Measurements from ENCODE around the gene STIM2. TPM values are rescaled to one million over a fixed set of nuclear protein-coding genes. Genes with fewer than 3 reads are reported as not detected.

The STIM2 gene
- polyA plus RNA-seq, 1 donor (not counting 4 experiments of a cell fraction or from before 2014, with no cell fraction given) = 20.7 TPM

- H3K4me3 ChIP-seq (ENCODE audit: control insufficient read depth in 2 of 3, extremely low read depth in 1 of 3, insufficient read depth in 2 of 3, low read depth in 1 of 3, low read length in 3 of 3) = no peak overlapping the region
- no peak overlapping the region for H3K9ac ChIP-seq (ENCODE audit: control insufficient read depth, extremely low read depth, insufficient read depth, low read length)
- no peaks in the 10 kb centered on the region for H3K79me2 ChIP-seq (ENCODE audit: control insufficient read depth, insufficient read depth, low read length)
- H3K36me3 ChIP-seq (ENCODE audit: control insufficient read depth in 2 of 2, extremely low read depth in 1 of 2, insufficient read depth in 2 of 2, low read length in 2 of 2) = no peaks in the 10 kb centered on the region
- no peak overlapping the region for H3K27ac ChIP-seq (ENCODE audit: control insufficient read depth, insufficient read depth, low read length)
- DNase-seq (ENCODE audit: low read depth, low spot score) (no peak), FAIRE-seq (no peak)
- TF ChIP-seq CTCF (optimal IDR thresholded peaks at IDR 0.05 in 1 of 3, IDR thresholded peaks at IDR 0.05 in 1 of 3, conservative IDR thresholded peaks at IDR 0.05 in 1 of 3; ENCODE audit: extremely low read depth in 1 of 3, insufficient read depth in 2 of 3, low read length in 3 of 3) (no peak), EZH2 (IDR thresholded peaks at IDR 0.05; ENCODE audit: low read length) (no peak)
- no peaks in the 10 kb centered on the region for H3K9me3 ChIP-seq (ENCODE audit: control insufficient read depth, low read depth, low read length)
- H3K4me2 ChIP-seq (ENCODE audit: control insufficient read depth, extremely low read depth, insufficient read depth, low read depth, low read length) = no peak overlapping the region
- no peaks in the 10 kb centered on the region for H3K9me1 ChIP-seq (ENCODE audit: control insufficient read depth, extremely low read depth, insufficient read depth, low read length)
- H4K20me1 ChIP-seq (ENCODE audit: control insufficient read depth, extremely low read depth, insufficient read depth, low read length) = no peaks in the 10 kb centered on the region
- no peaks in the 10 kb centered on the region for H3K4me1 ChIP-seq (ENCODE audit: control insufficient read depth, extremely low read depth, insufficient read depth, low read length)
- dilution Hi-C loops (cut with MboI; ENCODE audit: extremely low pct_ligation_motif_present, low sequenced_read_pairs) = no loop called here
- H3K27me3 ChIP-seq (ENCODE audit: control insufficient read depth, extremely low read depth, insufficient read depth, low read length) = no peaks in the 10 kb centered on the region
- H2AFZ ChIP-seq (ENCODE audit: control insufficient read depth, low read length) = no peak overlapping the region
Observed at GRCh38 chr4:27023366-27023765, 162.7 kb downstream of the STIM2 start.

GRCh38 chr4:27024805-27025204, 164.2 kb downstream of the STIM2 start:
- Histone ChIP-seq H3K9ac (ENCODE audit: control insufficient read depth, extremely low read depth, insufficient read depth, low read length) (no peak overlapping the region), H3K27ac (ENCODE audit: control insufficient read depth, insufficient read depth, low read length) (no peak overlapping the region), H3K27me3 (ENCODE audit: control insufficient read depth, extremely low read depth, insufficient read depth, low read length) (no peaks in the 10 kb centered on the region), H4K20me1 (ENCODE audit: control insufficient read depth, extremely low read depth, insufficient read depth, low read length) (no peaks in the 10 kb centered on the region), H3K9me3 (ENCODE audit: control insufficient read depth, low read depth, low read length) (no peaks in the 10 kb centered on the region), H3K36me3 (ENCODE audit: control insufficient read depth in 2 of 2, extremely low read depth in 1 of 2, insufficient read depth in 2 of 2, low read length in 2 of 2) (no peaks in the 10 kb centered on the region), H3K9me1 (ENCODE audit: control insufficient read depth, extremely low read depth, insufficient read depth, low read length) (no peaks in the 10 kb centered on the region), H3K79me2 (ENCODE audit: control insufficient read depth, insufficient read depth, low read length) (no peaks in the 10 kb centered on the region), H2AFZ (ENCODE audit: control insufficient read depth, low read length) (no peak overlapping the region), H3K4me3 (ENCODE audit: control insufficient read depth in 2 of 3, extremely low read depth in 1 of 3, insufficient read depth in 2 of 3, low read depth in 1 of 3, low read length in 3 of 3) (no peak overlapping the region), H3K4me2 (ENCODE audit: control insufficient read depth, extremely low read depth, insufficient read depth, low read depth, low read length) (no peak overlapping the region), H3K4me1 (ENCODE audit: control insufficient read depth, extremely low read depth, insufficient read depth, low read length) (no peaks in the 10 kb centered on the region)
- FAIRE-seq = no peak
- no peak for DNase-seq (ENCODE audit: low read depth, low spot score)
- TF ChIP-seq CTCF (optimal IDR thresholded peaks at IDR 0.05 in 1 of 3, IDR thresholded peaks at IDR 0.05 in 1 of 3, conservative IDR thresholded peaks at IDR 0.05 in 1 of 3; ENCODE audit: extremely low read depth in 1 of 3, insufficient read depth in 2 of 3, low read length in 3 of 3) (no peak), EZH2 (IDR thresholded peaks at IDR 0.05; ENCODE audit: low read length) (no peak)
- dilution Hi-C loops (cut with MboI; ENCODE audit: extremely low pct_ligation_motif_present, low sequenced_read_pairs) = no loop called here

Measured in keratinocyte (primary cell).